Stimulated activated CD8-positive, alpha-beta memory T cell treated with anti-CD3 and anti-CD28 coated beads, Interleukin-7, amount 100 ng/mL, for 48 hours (primary cell): ENCODE measurements around the gene TRABD2B.

Experiments used
- DNase-seq, 2 donors: peaks; one replicate each; pipeline ENCODE4 v3.0.0-alpha.2; 2020; ENCODE audit warnings: low read depth in 1 of 2; ENCODE audit errors: extremely low read depth in 1 of 2

Gene TRABD2B

DNA sequence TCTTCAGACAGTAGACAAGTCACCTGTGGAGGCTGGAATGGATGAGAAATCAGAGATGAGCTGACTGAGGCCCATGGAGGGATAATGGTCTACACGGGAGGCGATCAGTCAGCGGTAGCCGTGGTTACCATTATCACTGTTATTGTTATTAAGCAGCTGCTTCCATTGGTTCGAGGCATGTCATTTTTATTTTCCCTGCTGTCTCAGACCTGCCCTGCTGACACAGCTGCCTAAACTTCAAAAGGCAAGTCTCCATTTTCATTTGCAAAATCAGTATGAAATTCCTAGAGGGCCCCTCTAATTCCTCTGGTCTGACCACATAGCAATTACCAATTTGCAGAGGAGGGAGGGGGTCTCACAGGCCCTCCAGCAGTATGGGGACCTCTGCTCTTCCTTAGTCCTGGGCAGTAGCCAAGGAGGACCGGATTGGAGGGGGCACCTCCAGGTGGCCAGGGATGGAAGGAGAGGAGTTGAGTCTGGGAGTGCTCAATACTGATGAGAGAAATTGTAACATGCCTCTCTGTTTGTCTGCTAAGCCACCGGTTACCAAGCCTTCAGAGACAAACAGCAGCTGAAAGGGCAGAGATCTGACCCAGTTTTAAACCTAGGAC is 184.2 kb downstream of the TRABD2B start:
- DNase-seq: no peak

DNA sequence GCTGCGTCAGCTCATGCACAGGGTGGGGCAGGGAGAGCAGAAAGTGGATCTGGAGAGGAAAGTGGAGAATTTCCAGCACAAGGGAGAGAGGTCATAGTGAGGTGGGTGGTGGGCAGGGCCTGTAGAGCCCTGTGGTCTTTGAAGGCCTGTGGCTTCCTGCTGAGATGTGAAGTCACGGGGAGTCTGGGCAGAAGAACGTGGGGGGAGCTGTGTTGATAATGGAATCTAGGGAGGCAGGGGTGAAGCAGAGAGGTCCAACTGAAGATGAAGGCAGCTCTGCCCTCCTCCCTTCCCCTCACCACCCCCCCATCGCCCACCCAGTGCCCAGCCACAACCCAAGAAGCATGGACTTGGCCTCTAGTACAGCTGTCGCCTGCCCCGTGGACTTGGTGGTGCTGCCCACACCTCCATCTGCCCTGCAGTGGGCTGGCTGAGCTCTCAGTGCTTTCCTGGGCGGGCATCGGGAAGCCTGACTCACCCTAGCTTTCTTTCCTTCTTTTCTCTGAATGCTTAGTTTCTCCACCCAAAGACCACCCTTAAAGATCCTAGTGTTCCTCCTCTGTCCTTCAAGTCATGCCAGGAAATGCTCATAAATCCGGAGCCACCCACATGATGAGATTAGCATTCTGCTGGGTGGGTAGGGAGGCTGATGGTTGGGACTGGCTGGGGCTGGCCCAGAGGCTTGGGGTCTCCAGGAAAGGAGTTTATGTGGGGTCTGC is 186.1 kb downstream of the TRABD2B start:
- DNase-seq: no peak

DNA sequence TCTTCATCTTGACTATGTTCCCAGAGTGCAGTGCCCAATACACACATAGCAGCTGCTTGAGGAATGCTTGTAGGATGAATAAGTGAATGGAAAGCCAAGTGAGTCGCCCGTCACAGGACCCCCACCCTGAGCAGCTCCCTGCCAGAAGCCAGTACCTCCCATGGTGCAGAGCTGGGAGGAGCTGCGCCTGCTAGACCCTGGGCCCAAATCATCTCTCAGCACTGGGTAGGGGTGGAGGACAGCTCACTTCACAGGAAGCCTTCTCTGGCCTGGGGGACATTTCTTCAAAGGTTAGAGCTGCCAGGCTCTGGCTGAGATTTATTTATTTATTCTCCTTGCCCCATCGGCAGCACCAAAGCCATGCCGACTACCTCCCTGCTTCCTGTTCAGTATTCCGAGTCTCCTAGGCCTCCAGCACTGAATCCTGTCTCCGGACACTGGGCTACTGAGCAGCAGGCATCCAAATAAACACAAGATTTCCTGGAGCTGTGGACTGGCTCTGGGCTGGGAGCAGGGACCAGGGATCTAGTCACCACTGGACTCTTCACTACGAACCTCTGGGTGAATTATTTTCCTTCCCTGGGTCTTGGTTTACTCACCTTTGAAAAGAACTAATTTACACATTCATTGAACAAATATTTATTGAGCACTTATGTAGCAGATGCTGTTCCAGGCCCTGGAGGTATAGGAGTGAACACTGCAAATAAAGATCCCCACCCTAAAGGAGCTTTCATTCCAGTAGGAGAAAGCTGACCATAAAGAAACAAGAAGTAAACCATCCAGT is 187.7 kb downstream of the TRABD2B start:
- no peak for DNase-seq

DNA sequence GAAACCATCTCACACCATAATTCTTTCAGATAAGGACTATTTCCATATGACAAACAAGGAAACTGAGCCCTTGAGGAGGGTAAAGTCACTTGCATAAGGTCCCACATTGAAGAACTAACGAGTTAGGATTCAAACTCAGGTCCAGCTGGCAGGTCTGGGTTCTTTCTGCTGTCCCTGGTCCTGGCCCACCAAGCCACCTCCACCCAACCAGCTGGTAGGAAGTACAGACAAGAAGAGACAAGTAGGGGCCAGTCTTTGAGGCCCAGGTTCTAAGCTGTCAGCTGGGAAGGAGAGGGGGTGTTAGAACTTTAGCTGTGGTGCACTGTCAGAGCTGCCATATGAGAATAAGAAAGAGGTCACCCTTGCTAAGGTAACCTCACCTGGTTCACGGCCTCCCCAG is 188.6 kb downstream of the TRABD2B start:
- DNase-seq: no peak

DNA sequence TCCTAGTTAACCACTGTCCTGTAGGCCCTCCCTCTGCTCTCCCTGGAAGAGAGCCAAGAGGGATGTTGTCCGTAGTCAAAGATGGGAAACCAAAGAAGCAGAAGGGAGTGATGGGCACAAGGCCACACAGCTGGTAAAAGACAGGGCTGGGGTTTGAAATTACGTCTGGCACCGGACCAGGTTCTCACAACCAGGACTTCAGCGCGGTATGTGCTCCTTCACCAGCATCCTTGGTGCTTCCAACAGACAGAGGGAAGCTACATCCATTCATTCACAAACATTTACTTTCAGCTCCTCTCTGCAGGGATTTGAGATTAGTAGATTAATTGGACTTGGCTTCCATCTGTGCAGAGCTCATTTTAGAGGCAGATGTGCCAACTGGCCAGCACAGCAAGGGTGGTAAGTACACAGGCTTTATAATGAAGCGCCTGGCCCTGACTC is 191.2 kb downstream of the TRABD2B start:
- DNase-seq: no peak

DNA sequence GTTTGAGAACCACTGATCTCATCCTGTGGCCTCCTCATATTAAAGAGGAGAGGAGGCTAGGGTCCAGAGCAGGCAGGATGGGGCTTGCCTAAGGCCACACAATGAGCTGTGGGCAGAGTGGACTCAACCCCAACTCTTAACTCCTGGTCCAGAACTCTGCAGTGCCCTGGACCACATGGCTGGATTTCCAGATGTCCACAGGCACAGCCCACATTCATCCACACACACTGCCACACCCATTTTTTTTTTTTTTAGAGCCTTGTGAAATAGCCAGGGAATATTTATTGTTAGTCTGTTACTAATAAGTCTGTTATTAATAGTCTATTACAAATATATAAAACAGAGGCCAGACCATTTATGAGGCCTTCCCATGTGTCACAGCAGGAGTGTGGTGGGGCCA is 192.2 kb downstream of the TRABD2B start:
- no peak for DNase-seq

DNA sequence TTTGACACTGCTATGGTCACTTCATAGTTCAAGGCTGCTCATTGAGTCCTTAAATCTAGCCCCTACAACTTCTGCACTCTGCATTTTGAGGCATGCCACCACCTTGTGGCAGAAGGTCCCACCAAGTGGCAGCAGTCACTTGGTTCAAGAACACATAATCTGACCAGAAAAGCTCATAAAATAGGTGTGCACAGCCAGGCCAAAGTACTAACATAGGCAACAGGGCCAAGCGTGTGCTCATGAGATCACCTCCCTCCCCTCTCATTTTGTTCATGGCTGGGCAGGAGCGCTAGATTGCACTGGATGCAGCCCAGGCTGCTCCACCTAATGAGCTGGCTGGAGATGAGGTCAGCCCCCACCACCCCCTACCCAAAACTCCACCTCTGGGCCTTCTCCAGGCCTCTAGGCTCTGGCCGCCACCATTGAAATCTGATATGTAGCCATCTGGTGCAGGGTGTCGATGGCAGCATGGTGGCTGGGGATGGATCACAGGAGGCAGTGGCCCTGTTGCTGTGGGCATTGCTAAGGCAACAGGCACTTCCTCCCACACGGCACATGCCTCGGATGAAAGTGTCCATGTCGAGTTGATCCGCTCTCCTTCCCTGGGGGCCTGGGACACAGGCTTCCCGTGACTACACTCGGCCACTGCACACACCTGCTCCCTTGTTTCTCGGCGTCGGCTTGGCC is 193.2 kb downstream of the TRABD2B start:
- no peak for DNase-seq

DNA sequence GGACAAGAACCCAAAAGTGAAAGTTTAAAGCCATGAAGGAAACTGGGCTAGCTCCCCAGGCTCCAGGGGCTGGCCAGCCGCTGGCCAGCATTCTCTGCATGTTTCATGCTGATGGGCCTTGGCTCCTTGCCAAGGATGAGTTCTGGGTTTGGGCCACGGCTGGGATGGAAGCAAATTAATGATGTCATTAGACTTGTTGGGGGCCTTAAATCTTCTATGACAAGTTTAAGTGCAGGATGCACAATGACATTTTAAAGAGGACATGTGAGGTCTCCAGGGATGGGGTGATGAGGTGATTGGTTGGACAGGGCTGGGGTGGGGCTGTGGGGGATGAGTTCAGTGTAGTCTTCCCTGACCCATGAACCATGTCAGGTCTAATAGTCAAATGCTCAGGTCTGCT is 199.6 kb downstream of the TRABD2B start:
- DNase-seq: no peak

DNA sequence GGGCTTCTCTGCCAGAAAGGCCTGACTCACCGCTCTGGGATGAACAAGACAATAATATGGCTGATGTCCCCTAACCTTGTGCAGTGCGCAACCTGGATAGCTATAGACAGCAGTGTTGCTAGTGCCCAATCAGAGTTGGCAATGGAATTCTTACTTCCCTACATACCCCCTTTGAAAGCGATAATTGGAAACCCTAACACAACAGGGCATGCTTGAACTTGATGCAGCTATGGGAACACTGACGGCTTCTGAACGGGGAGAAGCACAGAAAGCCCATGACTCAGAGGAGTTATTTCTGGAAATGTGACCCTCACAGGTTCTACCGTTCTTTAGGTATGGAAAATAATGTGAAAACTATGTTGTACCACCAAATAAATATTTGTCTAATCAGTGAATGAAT is 200.6 kb downstream of the TRABD2B start:
- no peak for DNase-seq

DNA sequence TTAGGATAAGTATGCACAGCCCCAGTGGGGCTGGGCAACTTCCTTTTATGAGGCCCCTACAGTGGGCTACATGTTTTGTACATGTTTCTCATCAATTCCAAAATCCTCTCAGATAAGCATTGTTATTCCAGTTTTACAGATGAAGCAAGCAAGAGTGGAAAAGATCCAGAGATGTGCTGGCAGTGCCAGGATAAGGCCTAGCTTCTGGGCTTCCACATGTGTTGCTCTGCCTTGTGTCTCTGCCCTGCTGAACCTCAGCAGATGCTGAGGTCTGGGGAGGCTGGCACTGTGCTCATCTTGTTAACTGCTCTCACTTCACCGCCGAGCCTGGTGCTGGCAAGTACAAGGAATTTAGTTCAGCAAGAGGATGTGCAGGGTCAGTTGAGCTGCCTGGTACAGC is 202.1 kb downstream of the TRABD2B start:
- DNase-seq: no peak

DNA sequence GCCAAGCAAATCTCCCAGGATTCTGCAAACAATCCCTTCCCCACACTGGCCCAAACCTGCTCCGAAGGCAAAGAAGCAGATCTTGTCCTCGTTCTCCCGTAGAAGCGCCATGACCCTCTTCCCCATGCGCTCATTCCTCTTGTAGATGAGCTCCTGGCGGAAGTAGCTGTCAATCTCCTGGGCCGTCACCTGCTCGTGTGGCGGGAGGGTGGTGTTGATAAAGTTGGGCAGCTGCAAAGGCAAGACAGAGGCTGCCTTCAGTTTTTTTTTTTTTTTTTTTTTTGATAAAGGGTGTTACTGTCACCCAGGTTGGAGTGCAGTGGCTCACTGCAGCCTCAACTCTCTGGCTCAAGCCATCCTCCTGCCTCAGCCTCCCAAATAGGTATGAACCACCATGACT is 202.7 kb downstream of the TRABD2B start:
- DNase-seq: no peak

DNA sequence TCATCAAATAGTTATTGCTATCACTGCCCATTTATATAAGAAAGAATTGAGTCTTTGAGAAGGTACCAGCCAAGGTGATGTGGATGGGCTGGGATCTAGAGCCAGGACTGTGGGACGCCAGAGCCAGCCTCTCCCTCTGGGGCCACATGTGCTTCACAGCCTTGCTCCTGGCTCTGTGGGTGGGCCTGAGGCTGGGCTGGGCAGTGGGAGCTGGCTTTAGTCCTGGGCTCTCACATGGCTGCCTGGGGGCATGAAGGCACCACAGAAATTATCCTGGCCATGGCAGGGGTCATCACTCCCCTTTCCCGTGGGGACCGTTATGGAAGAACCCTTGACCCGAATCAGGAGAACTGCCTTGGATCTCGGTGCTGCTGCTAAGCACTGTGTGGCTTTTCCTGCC is 203.1 kb downstream of the TRABD2B start:
- no peak for DNase-seq

DNA sequence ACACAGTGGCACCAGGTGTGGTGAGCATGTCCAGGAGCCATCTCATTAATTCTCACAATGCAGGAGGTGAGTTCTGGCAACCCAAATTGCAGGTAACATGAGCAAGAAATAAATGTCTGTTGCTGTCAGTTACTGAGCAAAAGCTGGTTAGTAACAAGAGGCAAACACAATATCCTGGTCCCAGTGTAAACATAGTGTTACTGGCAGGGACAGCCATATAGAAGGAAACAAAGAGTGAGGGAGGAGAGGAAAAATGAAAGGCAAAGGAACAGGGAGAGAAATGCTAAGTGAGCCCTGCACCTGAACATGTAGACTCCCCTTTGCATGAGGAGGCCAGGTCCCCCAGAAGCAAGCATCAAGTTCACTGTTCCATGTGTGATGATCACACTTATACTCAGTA is 203.6 kb downstream of the TRABD2B start:
- no peak for DNase-seq

DNA sequence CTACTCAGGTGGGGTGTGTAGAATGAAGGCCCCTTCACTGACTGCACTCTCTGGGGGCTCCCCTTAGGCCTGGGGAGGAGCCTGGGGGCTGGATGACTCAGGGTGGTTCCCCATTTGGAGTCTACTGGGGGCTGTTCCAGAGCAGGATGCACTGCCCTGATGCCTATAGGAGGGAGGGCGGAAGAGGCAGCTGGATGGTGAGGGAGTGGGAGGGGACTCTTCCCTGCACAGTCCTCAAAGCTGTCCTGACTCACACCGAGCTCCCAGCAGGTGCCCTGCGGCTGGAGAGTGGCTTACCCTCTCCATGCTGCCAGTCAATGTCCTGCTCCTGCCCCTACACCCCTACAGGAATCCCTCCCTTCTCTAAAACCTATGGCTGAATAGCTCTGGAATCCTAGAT is 204.4 kb downstream of the TRABD2B start:
- DNase-seq: no peak

DNA sequence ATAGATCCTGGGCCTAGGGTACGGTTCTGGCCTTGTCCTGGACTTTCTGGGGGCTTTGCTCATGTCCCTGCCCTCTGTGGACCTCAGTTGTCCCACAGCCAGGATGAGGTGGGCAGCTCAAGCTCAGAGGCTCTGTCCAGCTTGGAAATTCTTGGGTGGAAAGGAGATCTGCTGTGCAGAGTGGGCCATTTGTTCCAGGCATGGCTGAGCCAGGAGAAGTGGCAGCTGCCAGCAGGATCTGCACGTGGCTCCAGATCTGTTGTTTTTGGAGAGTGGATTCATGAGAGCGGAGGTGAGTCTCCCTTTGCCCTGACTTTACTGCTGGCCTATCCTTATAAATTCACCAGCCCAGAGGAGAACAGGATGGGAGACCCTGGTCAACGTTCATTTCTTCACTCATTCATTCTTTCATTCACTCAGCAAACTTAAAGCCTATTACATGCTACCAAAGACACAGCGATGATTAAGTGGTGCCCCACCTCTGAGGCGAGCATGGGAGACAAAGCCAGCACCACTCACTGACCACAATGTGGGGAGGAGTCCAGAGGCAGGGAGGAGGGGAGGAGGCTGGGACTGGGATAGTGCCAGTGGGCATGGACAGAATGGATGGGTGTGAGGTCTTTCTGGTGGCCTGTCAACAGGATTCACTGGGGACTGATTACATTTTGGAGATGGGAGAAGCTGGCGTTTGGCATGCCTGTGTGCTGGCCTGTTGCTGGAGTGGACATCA is 205.1 kb downstream of the TRABD2B start:
- no peak for DNase-seq

DNA sequence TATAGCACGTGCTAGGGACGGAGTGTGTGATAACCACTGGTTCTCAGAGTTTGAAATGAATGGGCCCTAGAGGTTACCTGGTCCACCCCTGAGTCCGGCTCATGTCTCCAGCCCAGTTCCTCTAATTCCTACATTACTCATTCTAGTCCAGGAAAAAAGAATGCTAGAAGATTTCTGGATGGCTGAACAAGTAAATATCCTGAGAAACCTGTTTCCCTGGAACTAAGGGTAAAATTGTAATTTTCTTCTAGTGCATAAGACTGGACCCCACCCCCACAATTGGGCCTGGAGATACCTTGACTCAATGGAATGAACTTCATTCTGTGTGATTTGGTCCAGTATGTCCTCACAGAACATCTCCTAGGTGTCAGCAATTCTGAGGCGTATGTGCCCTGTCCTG is 208.4 kb downstream of the TRABD2B start:
- no peak for DNase-seq

DNA sequence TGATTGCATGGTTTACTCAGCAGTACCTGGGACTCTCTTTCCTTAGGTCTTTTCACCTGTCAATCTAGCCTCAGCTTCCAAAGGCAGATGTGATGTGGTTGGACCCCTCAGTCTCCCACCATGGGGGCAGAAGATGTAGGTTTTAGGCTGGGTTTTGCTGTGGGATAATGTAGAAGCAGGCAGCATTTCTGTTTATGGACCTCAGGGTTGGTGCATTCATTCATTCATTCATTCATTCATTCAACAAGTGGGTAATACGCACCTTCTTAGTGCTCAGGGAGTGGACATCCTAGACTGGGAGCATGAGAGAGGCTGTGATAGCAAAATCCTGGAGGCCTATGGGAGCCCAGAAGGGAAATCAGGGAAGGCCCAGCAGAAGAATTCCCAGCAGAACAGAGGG is 209.6 kb downstream of the TRABD2B start:
- no peak for DNase-seq

DNA sequence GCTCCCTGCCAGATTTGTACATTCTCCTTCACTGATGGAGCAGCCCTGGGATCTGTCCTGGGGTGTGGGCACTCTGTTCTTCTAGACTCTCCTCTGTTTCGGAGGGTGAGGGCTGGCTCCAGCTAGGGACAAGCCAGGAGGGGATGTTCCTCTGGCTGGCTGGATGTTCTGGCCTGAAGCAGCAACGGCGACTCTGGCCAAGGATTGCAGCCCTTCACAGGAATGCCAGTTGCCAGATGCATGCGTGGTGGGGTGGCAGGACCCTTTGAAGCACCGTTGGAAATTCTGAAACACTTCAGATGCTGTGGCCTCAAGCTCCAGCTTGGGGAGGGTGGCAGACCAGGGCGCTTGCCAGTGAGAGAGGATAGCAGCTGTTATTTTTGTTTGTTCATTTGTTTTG is 210.9 kb downstream of the TRABD2B start:
- DNase-seq: no peak

DNA sequence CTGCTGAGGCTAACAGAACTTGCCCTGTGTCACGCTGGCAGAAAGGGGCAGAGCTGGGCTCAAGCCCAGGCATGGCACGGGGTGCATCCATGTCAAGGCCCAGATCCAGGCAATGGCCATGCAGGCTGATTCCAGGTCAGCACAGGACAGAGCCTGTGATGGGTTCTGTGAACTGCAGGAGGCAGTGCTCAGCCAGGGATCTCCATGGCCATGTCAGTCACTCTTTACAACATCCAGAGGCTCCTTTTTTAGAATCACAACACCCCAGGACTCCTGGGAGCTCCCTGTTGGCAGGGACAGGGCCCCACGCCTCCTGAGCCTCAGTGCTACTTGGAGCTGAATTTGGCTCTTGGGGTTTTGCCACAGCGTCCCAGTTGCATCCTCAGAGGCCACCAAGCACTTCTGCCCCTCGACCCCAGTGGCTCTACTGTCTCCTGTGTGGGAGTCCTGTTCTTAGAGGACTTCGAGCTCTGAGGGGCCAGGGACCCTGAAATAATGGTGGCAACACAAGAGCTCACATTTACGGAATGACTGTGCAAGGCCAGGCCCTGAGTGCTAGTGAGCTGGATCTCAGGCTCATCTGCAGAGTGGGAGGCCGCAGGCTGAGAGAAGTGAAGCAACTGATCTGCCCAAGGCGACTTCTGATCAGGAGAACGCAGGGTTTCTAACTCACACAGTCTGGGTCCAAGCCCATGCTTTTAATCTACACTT is 211.5 kb downstream of the TRABD2B start:
- no peak for DNase-seq

DNA sequence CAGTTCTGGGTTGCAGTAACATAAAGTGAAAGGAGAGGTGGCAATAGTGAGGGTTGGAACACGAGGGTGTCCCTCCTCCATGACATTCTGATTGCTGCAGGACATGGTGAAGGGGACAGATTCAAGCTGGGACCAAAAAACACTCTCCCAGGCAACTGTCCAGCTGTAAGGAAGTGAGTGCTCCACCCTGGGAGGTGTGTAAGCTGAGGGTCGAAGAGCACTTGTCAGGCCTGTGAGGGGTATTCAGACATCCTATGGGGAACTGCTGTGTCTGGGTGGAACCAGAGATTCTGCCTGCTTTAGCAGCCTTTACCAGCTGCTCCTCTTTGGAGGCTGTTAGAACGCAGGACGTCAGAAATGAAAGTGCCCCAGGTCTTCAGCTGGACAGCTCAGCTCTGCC is 212.1 kb downstream of the TRABD2B start:
- DNase-seq: no peak
